Ishikawa (cell line): Measurements from ENCODE around the gene CSNK1E.

Source experiments
- CEBPB ChIP-seq: IDR thresholded peaks from 2 replicates; pipeline ENCODE4 v1.6.1; 2012
- CREB1 ChIP-seq: IDR thresholded peaks from 2 replicates; pipeline ENCODE4 v1.6.1; 2012; ENCODE audit warnings: low read depth
- EGR1 ChIP-seq: IDR thresholded peaks from 2 replicates; pipeline ENCODE4 v1.6.1; 2012
- EP300 ChIP-seq: IDR thresholded peaks from 2 replicates; pipeline ENCODE4 v1.6.1; 2012; ENCODE audit warnings: borderline replicate concordance
- FOXM1 ChIP-seq: IDR thresholded peaks from 2 replicates; pipeline ENCODE4 v1.6.1; 2012; ENCODE audit warnings: low read depth, borderline replicate concordance
- NFIC ChIP-seq: IDR thresholded peaks from 2 replicates; pipeline ENCODE4 v1.6.1; 2012
- RAD21 ChIP-seq: IDR thresholded peaks from 2 replicates; pipeline ENCODE4 v1.6.1; 2012; ENCODE audit warnings: low read depth
- TAF1 ChIP-seq: IDR thresholded peaks from 2 replicates; pipeline ENCODE4 v1.6.1; 2012; ENCODE audit warnings: low read depth, mild to moderate bottlenecking
- TCF12 ChIP-seq: IDR thresholded peaks from 2 replicates; pipeline ENCODE4 v1.6.1; 2012; ENCODE audit warnings: low read depth
- TEAD4 ChIP-seq: IDR thresholded peaks from 2 replicates; pipeline ENCODE4 v1.6.1; 2012
- YY1 ChIP-seq: IDR thresholded peaks from 2 replicates; pipeline ENCODE4 v1.6.1; 2012; ENCODE audit warnings: low read depth
- ZBTB7A ChIP-seq: IDR thresholded peaks from 2 replicates; pipeline ENCODE4 v1.6.1; 2012; ENCODE audit warnings: low read depth
- TF ChIP-seq, protein P1 (sequence below): IDR thresholded peaks from 2 replicates; pipeline ENCODE4 v1.6.1; 2012
- TF ChIP-seq, protein P2 (sequence below): IDR thresholded peaks from 2 replicates; pipeline ENCODE4 v1.6.1; 2012
- TF ChIP-seq, protein P3 (sequence below): IDR thresholded peaks from 2 replicates; pipeline ENCODE4 v1.6.1; 2012; ENCODE audit warnings: low read depth, mild to moderate bottlenecking

The CSNK1E gene

DNA sequence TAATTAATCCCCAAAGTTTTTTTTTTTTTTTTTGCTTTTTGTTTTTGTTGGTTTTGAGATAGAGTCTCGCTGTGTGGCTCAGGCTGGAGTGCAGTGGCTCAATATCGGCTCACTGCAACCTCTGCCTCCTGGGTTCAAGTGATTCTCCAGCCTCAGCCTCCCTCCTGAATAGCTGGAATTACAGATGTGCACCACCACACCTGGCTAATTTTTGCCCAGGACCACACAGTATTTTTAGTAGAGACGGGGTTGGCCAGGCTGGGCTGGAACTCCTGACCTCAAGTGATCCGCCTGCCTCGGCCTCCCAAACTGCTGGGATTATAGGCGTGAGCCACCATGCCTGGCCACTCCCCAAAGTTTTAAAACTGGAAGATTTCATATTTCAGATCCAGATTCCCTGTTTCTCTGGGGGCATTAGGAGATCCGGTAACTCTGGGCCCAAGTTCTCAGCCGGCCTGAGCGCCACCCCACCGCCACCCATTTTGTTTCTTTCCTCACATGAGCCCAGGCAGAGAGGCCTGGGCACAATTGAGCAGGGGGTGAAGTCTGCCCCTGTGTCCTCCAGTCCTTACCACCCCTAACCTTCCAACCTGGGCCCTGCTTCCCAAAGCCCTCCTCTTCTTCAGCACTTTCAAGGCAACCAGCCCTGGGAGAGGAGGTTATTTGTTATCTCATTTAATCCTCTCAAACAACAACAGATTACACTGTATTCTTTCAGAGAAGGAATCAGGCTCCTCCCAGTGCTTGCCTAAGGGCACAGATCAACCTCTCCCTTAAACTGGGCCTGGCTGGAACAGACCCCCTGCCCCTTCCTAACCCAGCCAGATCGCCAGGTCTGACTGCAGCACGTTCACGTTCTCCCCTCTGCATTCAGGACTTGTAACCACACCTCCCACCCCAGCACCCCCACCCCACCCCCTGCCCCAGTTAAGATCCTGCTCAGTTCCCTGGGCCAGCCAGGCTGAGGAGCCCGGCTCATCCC is 1.9 kb upstream of the CSNK1E start:
- TF ChIP-seq, protein P1, sequence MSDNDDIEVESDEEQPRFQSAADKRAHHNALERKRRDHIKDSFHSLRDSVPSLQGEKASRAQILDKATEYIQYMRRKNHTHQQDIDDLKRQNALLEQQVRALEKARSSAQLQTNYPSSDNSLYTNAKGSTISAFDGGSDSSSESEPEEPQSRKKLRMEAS: no peak
- TF ChIP-seq CEBPB (no peak), YY1 (no peak), NFIC (no peak), CREB1 (no peak), TAF1 (no peak), FOXM1 (no peak), TEAD4 (no peak), EGR1 (no peak), RAD21 (no peak), EP300 (no peak), ZBTB7A (no peak), TCF12 (no peak)
- TF ChIP-seq, protein P2, sequence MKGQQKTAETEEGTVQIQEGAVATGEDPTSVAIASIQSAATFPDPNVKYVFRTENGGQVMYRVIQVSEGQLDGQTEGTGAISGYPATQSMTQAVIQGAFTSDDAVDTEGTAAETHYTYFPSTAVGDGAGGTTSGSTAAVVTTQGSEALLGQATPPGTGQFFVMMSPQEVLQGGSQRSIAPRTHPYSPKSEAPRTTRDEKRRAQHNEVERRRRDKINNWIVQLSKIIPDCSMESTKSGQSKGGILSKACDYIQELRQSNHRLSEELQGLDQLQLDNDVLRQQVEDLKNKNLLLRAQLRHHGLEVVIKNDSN: no peak
- TF ChIP-seq, protein P3, sequence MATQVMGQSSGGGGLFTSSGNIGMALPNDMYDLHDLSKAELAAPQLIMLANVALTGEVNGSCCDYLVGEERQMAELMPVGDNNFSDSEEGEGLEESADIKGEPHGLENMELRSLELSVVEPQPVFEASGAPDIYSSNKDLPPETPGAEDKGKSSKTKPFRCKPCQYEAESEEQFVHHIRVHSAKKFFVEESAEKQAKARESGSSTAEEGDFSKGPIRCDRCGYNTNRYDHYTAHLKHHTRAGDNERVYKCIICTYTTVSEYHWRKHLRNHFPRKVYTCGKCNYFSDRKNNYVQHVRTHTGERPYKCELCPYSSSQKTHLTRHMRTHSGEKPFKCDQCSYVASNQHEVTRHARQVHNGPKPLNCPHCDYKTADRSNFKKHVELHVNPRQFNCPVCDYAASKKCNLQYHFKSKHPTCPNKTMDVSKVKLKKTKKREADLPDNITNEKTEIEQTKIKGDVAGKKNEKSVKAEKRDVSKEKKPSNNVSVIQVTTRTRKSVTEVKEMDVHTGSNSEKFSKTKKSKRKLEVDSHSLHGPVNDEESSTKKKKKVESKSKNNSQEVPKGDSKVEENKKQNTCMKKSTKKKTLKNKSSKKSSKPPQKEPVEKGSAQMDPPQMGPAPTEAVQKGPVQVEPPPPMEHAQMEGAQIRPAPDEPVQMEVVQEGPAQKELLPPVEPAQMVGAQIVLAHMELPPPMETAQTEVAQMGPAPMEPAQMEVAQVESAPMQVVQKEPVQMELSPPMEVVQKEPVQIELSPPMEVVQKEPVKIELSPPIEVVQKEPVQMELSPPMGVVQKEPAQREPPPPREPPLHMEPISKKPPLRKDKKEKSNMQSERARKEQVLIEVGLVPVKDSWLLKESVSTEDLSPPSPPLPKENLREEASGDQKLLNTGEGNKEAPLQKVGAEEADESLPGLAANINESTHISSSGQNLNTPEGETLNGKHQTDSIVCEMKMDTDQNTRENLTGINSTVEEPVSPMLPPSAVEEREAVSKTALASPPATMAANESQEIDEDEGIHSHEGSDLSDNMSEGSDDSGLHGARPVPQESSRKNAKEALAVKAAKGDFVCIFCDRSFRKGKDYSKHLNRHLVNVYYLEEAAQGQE: no peak

DNA sequence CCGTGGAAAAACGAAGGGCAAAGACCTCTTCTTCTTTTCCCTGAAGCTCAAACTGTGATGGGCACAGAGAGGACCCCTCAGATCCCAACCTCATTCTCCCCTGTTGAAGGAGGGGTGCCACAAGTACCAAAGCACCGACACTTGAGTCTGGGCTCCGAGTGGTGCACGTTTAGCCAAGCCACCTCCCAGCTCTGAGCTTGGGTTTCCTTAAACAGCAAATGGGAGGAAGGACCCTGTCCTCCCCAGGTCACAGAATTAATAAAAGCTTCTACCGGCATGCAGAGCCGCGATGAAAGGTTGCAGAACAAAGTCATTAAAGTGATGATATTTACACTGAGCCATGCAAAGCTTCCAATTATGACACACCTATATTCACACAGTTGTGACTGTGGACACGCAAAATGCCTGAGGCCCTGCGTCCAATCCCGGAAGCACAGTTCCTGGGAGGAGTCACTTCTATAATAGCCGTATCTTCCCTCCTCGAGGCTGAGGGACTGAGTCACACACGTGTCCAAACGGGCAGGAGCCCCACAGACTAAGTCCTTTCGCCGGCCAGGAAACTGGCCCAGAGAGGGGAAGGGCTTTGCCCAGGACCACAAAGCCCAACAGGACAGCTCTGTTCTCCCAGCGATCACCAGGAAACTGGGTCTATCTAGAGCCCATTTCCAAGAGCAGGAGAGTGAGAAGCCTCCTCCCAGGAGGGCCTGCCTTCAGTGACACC is 922 bp upstream of the CSNK1E start:
- TF ChIP-seq, protein P2: peak; percentile 50; the same call in 1 of the 2 replicates
- TF ChIP-seq, protein P1: peak; percentile 93
- TF ChIP-seq RAD21 (no peak), TAF1 (peak; percentile 6; the same call in 1 of the 2 replicates)
- TF ChIP-seq, protein P3: no peak

DNA sequence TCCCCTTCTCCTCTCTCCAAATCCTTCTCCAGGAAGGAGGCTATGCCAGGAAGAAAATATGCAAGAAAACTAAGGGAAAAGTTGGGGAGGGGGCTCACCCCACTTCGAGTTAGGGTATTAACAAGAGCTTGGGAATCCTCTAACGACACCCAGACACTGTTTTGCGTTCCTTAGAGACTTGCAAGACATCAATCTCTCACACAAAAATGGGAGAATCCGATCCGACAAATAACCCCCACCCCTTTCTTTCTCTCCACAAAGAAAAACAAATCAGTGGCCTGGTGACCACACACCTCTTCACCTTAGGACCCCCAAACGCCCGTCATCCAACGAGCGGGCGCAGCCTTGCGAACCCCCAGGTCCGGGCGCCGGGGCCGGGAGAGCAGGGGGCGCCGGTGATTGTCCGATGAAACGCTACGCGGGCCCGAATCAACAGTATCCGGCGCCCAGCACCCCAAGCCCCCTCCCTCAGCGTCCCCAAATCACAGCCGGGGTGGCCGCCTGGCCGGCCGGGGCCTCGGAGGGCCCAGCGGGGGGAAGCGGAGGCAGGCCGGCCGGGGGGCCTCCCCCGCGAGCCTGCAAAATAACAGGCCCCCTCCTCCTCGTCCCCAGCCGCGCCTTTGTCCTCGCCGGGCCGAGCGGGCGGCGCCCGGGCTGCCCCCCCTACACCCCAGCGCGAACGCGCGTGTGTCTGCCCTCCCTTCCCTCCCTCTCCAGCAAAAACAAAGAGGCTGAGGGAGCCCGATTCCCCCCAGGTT is 690 bp downstream of the CSNK1E start:
- TF ChIP-seq YY1 (no peak), TCF12 (no peak), TAF1 (no peak), EP300 (no peak), FOXM1 (no peak), ZBTB7A (no peak), RAD21 (no peak), TEAD4 (no peak), CEBPB (no peak), NFIC (no peak)
- TF ChIP-seq, protein P2: no peak

DNA sequence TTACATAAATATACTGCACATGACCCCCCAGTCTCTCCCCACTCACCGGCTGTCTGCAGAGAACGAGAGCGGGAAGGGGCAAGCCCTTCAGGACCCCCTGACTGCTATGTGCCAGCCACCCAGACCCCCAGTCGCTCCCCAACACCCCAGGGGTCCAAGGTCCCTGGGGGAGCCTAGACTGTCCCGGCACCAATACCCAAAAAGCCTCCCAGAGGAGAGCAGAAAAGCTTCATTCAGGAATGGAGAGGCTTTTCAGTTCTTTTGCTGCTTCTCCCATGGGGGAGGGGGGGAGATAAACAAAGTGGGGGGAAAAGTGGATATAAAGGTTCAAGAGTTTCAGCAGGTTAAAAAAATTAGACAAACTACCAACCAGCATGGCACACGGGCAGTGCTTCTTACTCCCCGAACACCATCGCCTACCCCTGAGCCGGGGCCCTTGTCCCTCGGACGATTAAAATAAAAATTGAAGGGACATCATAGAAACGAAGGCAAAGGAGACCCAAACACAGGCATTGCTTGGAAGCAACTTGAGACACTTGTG is 1.3 kb downstream of the CSNK1E start:
- TF ChIP-seq, protein P1: no peak
